Mucosa of gallbladder (tissue), 1 donor: ENCODE results near the gene ATP5ME. TPM values are rescaled to one million over a fixed set of nuclear protein-coding genes. Genes with fewer than 3 reads are reported as not detected.
A peak's percentile ranks its signal among the peaks of the same experiment; 100 is the strongest.
"Not testable (repeated sequence)": the region's sequence is repeated elsewhere in the genome, so short reads cannot be mapped to it uniquely, and the experiment has no call there.

ENCODE experiments used
- DNase-seq: peaks from one replicate; pipeline ENCODE4 v3.0.0-alpha.2; 2020; ENCODE audit warnings: low spot score
- total RNA-seq: library from RNA; stranded (reverse); gene quantifications from one replicate; pipeline ENCODE4 v1.2.1, GENCODE V29; 2021
- donor health status: DM: no; HTN: no; CAD: no.

ATP5ME gene
- total RNA-seq, 1 donor from 2014 or later, result 252 TPM

- DNase-seq, result not testable (repeated sequence)
Measured at GRCh38 chr4:669806-670559, 4.1 kb downstream of the ATP5ME start.

DNA sequence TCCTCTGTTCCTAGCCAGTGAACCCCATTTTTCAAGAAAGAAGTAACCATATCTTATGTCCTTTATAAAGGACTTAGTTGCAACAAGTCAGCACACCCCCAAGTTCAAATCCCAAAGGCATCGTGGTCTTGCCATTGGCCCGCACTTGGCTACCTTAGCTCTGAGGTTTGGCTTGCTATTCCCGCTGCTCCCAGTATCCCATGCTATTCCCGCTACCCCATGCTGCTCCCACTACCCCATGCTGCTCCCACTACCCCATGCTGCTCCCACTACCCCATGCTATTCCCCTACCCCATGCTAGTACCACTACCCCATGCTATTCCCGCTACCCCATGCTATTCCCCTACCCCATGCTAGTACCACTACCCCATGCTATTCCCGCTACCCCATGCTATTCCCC, 5.9 kb downstream of the ATP5ME start:
- DNase-seq, result not testable (repeated sequence)

- DNase-seq, result no peak
Measured at GRCh38 chr4:667545-667925, 6.5 kb downstream of the ATP5ME start.

GRCh38 chr4:666822-667544, 7.1 kb downstream of the ATP5ME start:
- DNase-seq, result no peak

GRCh38 chr4:666436-666810, 7.7 kb downstream of the ATP5ME start:
- DNase-seq, result no peak

DNA sequence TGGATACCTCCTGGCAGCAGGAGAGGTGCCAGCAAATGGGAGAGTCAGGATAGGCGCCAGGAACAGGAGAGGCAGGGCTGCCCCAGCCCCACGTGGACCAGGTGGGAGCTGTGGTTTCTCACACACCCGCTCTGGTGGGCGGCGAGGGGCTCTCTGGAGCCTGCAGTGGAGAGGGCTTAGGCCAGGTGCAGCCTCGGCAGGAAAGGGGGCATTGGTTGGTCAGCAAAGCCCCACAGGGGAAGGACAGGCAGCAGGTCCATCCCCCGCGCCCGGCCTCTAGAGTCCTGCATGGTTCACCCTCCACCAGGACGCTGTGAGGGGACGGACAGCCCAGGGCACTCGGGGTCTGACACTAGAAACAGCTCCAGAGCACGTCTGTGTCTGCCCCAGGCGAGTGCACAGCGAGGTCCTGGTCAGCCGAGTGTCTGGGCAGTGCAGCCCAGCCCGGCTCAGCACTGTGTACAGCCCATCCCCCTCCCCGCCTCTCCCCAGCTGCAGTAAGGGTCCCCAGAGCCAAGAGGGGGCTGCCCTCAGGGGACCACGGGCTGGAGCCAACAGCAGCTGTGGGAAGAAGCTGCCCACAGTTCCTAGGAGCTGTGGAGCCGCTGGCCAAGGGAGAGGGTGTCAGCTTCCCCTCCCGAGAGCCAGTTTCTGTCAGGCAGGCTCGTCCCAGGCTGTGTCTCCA, 8.2 kb downstream of the ATP5ME start:
- DNase-seq, result no peak

DNA sequence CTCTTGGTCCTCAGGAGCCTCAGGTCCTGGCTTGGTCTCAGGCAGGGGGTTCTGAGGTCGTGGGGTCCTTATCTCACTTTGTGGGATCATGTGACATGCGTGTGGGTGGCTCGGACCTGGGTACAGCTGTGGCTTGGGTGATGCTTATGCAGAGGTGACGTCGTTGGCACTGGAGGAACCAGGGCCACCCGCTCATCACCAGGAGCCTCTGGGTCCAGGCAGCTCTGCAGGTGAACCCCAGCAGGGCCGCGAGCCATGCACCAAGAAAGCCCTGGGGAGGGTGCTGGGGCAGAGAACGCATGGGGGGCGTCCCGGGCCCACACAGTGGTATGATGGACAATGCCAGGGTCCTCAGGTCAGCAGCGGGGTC, 8.7 kb downstream of the ATP5ME start:
- DNase-seq, result no peak

DNA sequence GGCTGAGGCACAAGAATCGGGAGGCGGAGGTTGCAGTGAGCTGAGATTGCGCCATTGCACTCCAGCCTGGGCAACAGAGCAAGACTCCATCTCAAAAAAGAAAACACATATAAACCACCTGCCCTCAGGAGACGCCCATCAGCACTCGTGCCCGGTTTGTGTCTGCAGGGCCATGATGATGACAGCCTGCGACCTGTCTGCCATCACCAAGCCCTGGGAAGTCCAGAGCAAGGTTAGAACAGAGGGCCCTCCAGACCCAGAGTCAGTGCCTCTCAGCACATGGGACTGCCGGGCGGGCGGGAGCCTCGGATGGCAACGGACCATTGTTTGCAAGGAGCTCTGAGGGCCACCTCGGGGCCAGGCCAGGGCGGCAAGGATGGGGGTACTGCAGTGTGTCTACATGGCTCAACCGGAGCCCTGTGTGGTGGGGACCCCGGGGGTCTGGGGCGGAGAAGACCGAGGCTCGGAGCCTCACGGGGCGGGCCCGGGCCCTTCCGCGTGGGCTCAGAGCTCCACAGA, 9.3 kb downstream of the ATP5ME start:
- no peak for DNase-seq

GRCh38 chr4:663438-664428, 10.3 kb downstream of the ATP5ME start:
- peak; percentile 48 for DNase-seq

- DNase-seq, result no peak
Measured at GRCh38 chr4:663046-663437, 11.0 kb downstream of the ATP5ME start.

- DNase-seq, result no peak
Measured at GRCh38 chr4:661881-662761, 12.0 kb downstream of the ATP5ME start.

DNA sequence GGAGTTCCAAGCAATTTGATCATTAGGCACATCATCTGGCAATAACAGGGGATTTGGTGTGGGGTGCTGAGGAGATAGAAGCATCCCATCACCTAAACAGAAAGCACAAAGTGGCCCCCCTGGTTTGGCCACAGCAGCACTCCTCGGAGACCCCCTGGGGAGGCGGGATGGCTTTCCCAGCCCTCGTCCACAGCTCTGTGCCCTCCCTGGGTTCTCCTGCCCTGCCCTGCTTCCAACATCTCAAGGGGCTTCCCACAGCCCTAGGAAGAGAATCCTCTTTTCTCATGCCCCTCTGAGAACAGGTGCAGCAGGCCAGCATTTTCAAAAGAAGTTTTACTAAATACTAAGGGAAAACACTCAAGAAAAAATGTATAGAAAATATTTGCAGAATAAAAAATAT, 12.8 kb downstream of the ATP5ME start:
- no peak for DNase-seq

- no peak for DNase-seq
Measured at GRCh38 chr4:660401-660800, 13.7 kb downstream of the ATP5ME start.

DNA sequence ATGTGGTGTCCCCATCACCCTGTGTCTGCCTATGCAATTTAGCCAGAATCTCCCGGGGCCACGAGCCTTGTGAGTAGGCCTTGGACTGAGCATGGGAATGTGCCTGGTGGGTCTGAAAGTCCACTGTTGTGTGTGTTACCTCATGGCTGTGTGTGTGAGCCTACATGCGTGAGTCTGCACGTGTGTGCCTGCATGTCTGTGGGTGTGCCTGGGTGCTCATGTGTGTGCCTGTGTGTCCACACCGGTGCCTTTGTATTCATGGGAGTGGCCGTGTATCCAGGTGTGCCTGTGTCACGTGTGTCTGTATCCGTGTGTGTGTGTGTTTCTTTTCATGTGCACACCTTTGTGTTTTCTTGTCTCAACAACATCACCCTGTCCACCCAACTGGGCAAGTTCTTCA, 14.2 kb downstream of the ATP5ME start:
- no peak for DNase-seq

DNA sequence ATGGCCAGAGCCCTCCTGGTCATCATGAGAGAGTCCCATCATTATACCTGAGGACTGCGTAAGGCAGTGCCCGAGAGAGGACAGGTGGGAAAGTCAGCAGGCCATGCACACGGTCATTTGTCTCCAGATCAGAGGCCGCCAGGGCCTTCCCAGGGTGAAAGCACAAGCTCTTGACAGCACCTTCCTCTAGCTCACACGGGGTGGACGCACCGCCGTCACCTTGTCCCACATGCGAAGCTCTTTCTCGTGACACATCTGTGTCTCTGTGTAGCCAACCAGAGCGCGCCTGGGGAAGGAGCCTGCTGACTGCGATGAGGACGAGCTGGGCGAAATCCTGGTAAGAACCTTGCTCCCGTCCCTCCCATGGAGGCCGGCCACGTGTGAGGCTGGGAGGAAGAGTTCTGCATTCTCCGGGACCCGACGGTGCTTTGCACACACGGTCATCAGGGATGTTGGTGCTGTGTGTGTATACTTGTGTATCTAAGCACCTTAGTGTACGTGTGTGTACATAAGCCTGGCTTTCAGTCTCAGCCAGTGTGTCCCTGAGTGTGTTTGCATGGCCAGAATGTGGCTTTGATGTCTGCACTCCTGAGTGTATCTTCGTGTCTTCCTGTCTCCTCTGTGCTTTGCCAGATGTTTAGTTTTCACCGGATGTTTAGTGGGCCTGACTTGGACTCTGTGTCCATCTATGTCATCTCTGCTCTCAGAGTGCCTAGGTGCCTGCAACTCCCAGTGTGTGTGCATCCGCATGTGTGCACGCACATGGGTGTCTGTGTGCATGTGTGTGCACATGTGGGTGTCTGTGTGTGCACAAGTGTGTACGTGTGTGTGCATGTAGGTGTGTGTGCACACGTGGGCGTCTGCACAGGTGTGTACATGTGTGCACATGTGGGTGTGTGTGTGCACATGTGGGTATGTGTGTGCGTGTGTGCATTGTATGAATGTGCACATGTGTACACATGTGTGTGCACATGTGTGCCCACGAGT, 15.1 kb downstream of the ATP5ME start:
- DNase-seq, result no peak

GRCh38 chr4:657834-658667, 16.0 kb downstream of the ATP5ME start:
- no peak for DNase-seq

GRCh38 chr4:657338-657833, 16.7 kb downstream of the ATP5ME start:
- DNase-seq, result no peak
